Ovary (tissue), 9 donors: ENCODE data around the gene AQP12A. TPM values are rescaled to one million over a fixed set of nuclear protein-coding genes. Genes with fewer than 3 reads are reported as not detected.
A peak's percentile ranks its signal among the peaks of the same experiment; 100 is the strongest.

Experiments used
- DNase-seq, 5 donors: peaks; one replicate each; pipeline ENCODE4 v3.0.0-alpha.2; 2019 to 2020
- H3K27ac ChIP-seq, 2 donors: fragments of 200-600 bp; one replicate each; pipeline versions ENCODE4 v1.5.1 to v1.8.0; 2019 to 2022
- H3K27me3 ChIP-seq: fragments of 200-600 bp; one replicate; pipeline ENCODE4 v1.8.0; 2022
- H3K36me3 ChIP-seq: fragments of 200-600 bp; sonication (generic); one replicate; pipeline ENCODE4 v1.5.1; 2019
- H3K4me1 ChIP-seq: one replicate; pipeline ENCODE4 v1.8.1; 2013; ENCODE audit warnings: mild to moderate bottlenecking, moderate library complexity; ENCODE audit not compliant: insufficient read depth
- H3K4me3 ChIP-seq: fragments of 200-600 bp; sonication (generic); one replicate; pipeline ENCODE4 v1.5.1; 2017
- H3K9me3 ChIP-seq, 2 donors: fragments of 200-600 bp in 1 of 2; sonication (generic) in 1 of 2; one replicate each; pipeline versions ENCODE4 v1.5.1 to v1.8.1; 2013 to 2019; ENCODE audit warnings: mild to moderate bottlenecking in 1 of 2, moderate library complexity in 1 of 2
- CTCF ChIP-seq, 3 donors: fragments of 450-650 bp in 2 of 3; fragments of 200-600 bp in 1 of 3; IDR thresholded peaks; one replicate each; pipeline versions ENCODE4 v1.5.1 to v1.8.0; 2016 to 2022; ENCODE audit warnings: antibody characterized with exemption in 3 of 3, mild to moderate bottlenecking in 1 of 3
- EP300 ChIP-seq: sonication (generic); formaldehyde crosslinking; IDR thresholded peaks from one replicate; pipeline ENCODE4 v1.6.1; 2017; ENCODE audit warnings: antibody characterized with exemption
- POLR2A ChIP-seq: fragments of 450-650 bp; IDR thresholded peaks from one replicate; pipeline ENCODE4 v1.6.1; 2017; ENCODE audit warnings: antibody characterized with exemption, mild to moderate bottlenecking, moderate library complexity
- WGBS, 3 donors: extraction: QIAGEN DNeasy Blood & Tissue Kit in 1 of 3; methylation state at CpG; one replicate each; pipeline versions ENCODE4 v1.1.5 to v1.1.7; 2013 to 2017; 5-methylcytosine and 5-hydroxymethylcytosine counted together
- intact Hi-C, 4 donors: fragments of 100-400 bp; cut with DNase I; formaldehyde crosslinking; loops; one replicate each; pipeline versions ENCODE4 v1.11.0 to v1.15.1; 2022 to 2023
- polyA plus RNA-seq, 2 donors: library from polyadenylated mRNA; stranded (reverse); fragments of 200-250 nt in 1 of 2; fragments of 350-450 nt in 1 of 2; fragmentation: Illumina TruSeq in 1 of 2; extraction: RNeasy Lipid Tissue Mini Kit (QIAGEN cat#74804) in 1 of 2; gene quantifications; one replicate each; pipeline ENCODE4 v1.2.3, GENCODE V29; 2013 to 2014
- total RNA-seq, 7 donors: library from RNA; depleted of rRNA in 2 of 7; stranded (reverse); fragments of >200 nt in 2 of 7; fragmentation: NEBNext Ultra II Directional in 3 of 7; extraction: Animal tissue kit (Norgen Biotek cat#: 25700) in 3 of 7; gene quantifications; one replicate each; pipeline versions ENCODE4 v1.1.0 to v1.2.4, GENCODE V29; 2016 to 2023
- donor health status: DM: no; HTN: no; CAD: no; lungs with moderate emphysema.
- donor health status: DM: no; HTN: no; CAD: no.
- donor health status: Bipolar disorder and iron deficiency.
- donor health status: DM: yes; HTN: yes; CAD: no.
- donor health status: DM: no; HTN: no; CAD: no.
- donor health status: DM: yes; HTN: yes; CAD: no.

Gene AQP12A
- total and polyA plus RNA-seq, 9 donors: not detected

GRCh38 chr2:240712121-240712520, 20.5 kb downstream of the AQP12A start:
- Histone ChIP-seq H3K4me3 (no peak overlapping the region), H3K9me3 (no peaks in the 10 kb centered on the region), H3K4me1 (no peaks in the 10 kb centered on the region), H3K36me3 (no peaks in the 10 kb centered on the region), H3K27ac (no peak overlapping the region), H3K27me3 (no peaks in the 10 kb centered on the region)
- no peak for TF ChIP-seq CTCF (IDR thresholded peaks at IDR 0.05)
- TF ChIP-seq EP300: no peak
- TF ChIP-seq POLR2A: no peak
- 86 to 91% (median 89%) methylated on average over 8 to 9 of the region's 9 CpGs for WGBS, 3 donors
- DNase-seq: no peak
- intact Hi-C loops: no loop called here

GRCh38 chr2:240713071-240713927, 21.6 kb downstream of the AQP12A start:
- no peak overlapping the region for H3K4me3 ChIP-seq
- H3K9me3 ChIP-seq: no peaks in the 10 kb centered on the region
- no peaks in the 10 kb centered on the region for H3K4me1 ChIP-seq
- DNase-seq: no peak
- intact Hi-C loops: no loop called here
- no peak overlapping the region for H3K27ac ChIP-seq
- WGBS, 3 donors: 82 to 88% (median 84%) methylated on average over 25 of the region's 25 CpGs
- TF ChIP-seq EP300 (no peak), POLR2A (no peak), CTCF (IDR thresholded peaks at IDR 0.05) (no peak)
- H3K27me3 ChIP-seq: no peaks in the 10 kb centered on the region
- no peaks in the 10 kb centered on the region for H3K36me3 ChIP-seq

- Histone ChIP-seq H3K27ac (no peak overlapping the region), H3K9me3 (no peaks in the 10 kb centered on the region), H3K4me3 (no peak overlapping the region), H3K27me3 (no peaks in the 10 kb centered on the region), H3K36me3 (no peaks in the 10 kb centered on the region), H3K4me1 (no peaks in the 10 kb centered on the region)
- TF ChIP-seq POLR2A (no peak), CTCF (IDR thresholded peaks at IDR 0.05) (no peak), EP300 (no peak)
- peak in 1 of 5 donors; percentile 27 for DNase-seq
- intact Hi-C loops: no loop called here
- WGBS, 3 donors: 38 to 44% (median 44%) methylated on average over 26 of the region's 26 CpGs
Measured at GRCh38 chr2:240713928-240714746, 22.5 kb downstream of the AQP12A start.

- intact Hi-C loops: no loop called here
- TF ChIP-seq CTCF (IDR thresholded peaks at IDR 0.05): no peak
- no peak for TF ChIP-seq POLR2A
- TF ChIP-seq EP300: no peak
Measured at GRCh38 chr2:240714747-240715725, 23.4 kb downstream of the AQP12A start.

More at GRCh38 chr2:240714747-240715725, 23.4 kb downstream of the AQP12A start:
- Histone ChIP-seq H3K27ac (no peak overlapping the region), H3K4me3 (no peak overlapping the region), H3K27me3 (no peaks in the 10 kb centered on the region), H3K4me1 (no peaks in the 10 kb centered on the region), H3K9me3 (no peaks in the 10 kb centered on the region), H3K36me3 (no peaks in the 10 kb centered on the region)
- DNase-seq: peak in 1 of 5 donors; percentile 15
- 52 to 57% (median 54%) methylated on average over 19 to 23 of the region's 23 CpGs for WGBS, 3 donors
